Measurements from ENCODE around the gene NANOGP8.
"Not testable (repeated sequence)": the region's sequence is repeated elsewhere in the genome, so short reads cannot be mapped to it uniquely, and the experiment has no call there.

GRCh38 chr15:35081626-35082365 is 3.3 kb downstream of the NANOGP8 start:
- TF ChIP-seq CTCF, POLR2A (IDR thresholded peaks at IDR 0.05): not testable (repeated sequence)

Measured in body of pancreas (tissue), 4 donors.